Stimulated activated CD8-positive, alpha-beta memory T cell treated with anti-CD3 and anti-CD28 coated beads, Interleukin-4, amount 100 ng/mL, for 1 hour (primary cell): Measurements from ENCODE around the gene MRNIP.

Experiments
- DNase-seq, 2 donors: peaks; one replicate each; pipeline ENCODE4 v3.0.0-alpha.2; 2020; ENCODE audit warnings: low read depth in 2 of 2, low spot score in 1 of 2

Gene MRNIP

DNA sequence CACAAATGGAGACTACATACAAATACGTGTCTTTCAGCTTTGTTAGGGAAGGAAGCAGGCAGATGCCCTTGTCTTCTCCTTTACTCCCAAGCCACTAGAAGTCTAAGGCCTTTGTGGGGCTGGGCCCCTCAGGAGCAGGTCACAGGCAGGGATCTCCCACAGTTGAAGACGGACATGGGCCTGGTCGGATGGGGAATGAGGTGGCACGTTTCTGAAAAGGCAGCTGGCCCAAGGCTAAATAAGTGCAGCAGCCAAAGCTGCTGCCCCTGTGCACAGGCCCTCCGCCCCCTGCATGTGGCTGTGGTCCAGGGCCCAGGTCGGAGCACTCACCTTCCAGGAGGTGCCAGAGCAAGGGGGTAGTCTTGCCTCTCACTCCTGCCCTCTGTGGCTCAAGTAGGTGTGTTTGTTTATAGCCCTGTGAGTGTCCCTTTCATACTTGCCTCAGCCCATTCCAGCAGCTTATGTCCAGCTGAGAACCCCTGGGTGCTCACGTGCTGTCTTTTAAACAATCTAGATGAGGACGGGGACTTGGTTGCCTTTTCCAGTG lies 36.1 kb downstream of the MRNIP start:
- no peak for DNase-seq

DNA sequence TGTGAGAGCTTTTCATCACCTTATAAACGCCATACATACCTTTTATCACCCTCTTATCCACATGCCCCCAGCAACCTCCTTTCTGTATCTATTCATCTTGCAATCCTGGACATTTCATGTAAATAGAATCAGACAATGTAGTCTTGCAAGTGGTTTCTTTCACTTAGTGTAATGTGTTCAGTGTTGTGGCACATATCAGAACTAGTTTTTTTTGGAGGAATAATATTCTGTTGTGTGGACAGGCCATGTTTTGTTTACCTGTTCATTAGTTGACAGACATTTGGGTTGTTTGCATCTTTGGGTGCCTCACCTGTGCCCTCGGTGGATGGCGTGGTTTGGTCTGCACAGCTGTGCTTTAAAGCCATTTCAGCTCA lies 36.6 kb downstream of the MRNIP start:
- no peak for DNase-seq

DNA sequence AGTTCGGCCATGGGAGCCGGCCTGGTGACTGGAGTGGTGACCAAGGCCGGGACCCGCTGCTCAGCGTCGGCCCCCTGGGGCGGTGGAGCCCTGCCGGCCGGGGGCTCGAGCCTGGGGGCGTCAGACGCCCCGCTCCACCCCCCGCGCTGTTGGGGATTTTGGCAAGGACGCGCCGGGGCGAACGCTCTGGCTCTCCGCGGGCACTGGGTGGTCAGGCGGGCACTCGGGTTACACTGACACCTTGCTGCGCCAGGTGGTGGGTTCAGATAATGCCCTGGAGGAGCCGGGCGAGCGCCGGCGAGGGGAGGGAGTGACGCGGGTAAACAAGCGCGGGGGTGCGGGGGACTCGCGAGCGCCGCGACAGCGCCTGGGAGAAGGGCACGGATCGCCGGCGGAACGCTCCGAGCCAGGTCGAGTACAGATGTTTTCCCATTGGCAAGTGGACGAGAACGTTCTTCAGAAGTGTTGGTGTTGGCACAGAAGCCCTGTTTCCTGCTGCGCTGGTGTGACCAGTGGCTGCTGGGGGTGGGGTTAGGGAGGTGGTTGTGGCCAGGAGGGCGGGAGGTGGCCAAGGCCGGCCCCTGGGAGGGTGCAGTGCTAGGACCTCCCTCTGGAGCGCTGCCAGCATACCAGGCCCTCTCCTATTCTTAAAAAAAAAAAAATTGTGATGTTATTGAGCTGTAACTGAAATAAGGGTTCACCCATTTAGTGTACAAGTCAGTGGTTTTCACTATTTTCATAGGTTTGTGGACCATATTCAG lies 37.1 kb downstream of the MRNIP start:
- peak; percentile 69 to 72 for DNase-seq

DNA sequence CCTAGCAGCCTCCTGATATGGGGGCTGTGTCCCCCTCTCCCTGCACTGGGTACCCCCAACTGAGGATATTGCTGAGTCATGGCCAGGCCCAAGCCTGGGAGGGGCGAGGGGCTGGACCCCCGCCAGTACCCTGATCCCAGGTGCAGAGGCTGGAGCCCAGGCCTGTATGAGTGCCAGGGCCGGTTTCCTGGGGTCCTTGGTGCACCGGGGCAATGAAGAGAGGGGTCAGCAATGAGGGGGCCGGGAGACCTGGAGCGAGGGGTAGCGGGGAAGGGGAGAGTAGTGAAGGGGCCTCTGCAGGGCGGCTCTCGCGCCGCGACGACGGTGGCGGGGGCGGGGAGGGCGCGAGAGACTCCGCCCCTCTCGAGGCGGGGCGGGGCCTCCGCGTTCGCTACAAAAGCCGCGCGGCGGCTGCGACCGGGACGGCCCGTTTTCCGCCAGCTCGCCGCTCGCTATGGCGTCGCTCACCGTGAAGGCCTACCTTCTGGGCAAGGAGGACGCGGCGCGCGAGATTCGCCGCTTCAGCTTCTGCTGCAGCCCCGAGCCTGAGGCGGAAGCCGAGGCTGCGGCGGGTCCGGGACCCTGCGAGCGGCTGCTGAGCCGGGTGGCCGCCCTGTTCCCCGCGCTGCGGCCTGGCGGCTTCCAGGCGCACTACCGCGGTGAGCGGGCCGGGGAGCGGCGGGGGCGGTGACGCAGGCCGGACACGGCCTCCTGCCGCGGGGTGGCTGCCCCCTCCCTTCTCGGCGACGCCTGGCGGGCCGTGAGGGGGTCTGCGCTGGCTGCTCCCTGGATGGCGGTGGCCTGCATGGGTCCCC lies 37.9 kb downstream of the MRNIP start, which contains the start of gene SQSTM1:
Gene SQSTM1 (plus strand): TSS at position 423 of the 815 bp plus-strand sequence. CDS start 32 bp downstream, at position 455.
- DNase-seq, result peak; percentile 67 to 68

DNA sequence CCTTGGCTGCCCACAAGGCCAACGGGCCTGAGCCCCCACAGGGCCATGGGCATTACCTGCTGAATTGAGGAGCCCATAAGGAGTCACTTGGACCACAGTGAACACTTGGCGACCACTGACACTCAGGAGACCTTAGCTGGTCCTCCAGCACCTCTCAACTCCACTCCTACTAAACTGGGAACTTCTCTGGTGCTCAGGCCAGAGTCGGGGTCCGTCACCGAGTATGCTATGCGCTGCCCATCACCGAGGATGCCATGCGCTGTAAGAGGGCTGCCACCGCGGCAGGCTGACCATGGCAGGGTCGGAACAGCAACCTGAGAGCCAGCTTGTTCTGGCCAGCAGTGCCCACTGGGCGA lies 38.5 kb downstream of the MRNIP start:
- DNase-seq, result no peak

DNA sequence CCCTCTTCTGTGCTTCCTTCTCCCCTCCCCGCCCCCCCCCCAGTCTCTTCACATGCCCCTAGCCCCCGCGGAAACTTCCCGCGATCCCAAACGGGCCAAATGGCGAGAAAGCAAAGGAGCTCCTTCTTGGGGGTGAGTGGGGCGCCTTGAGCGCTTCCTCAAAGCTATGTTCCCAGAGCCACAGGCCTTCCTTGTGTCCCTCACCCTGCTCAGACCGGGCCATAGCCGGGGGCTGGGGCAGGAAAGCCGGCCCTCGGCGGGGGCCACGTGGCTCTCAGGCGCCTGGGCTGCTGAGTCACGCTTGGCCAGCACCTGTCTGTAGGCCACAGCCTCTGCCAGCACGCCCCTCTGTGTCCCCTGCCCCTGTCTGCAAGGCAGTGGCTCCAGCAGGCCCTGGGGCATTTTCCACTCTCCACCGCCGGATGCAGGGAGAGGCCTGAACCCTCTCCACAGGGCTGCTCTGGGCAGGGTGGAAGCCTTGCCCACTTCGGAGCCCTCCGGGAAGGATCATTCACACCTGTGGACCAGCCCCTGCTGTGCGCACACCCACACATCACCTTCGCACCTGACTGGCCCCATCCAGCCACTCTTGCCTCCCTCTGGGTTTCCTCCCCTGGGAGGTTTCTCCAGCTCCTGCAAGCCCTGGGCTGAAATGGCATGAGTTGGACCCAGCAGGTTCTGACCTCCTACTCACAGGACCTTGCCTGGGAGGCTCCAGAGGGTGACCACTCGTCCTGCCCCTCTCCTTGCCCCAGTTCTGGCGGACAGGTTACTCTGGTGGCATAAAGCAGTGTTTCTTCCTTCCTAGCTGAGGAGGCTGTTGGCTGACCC lies 39.1 kb downstream of the MRNIP start:
- no peak for DNase-seq

DNA sequence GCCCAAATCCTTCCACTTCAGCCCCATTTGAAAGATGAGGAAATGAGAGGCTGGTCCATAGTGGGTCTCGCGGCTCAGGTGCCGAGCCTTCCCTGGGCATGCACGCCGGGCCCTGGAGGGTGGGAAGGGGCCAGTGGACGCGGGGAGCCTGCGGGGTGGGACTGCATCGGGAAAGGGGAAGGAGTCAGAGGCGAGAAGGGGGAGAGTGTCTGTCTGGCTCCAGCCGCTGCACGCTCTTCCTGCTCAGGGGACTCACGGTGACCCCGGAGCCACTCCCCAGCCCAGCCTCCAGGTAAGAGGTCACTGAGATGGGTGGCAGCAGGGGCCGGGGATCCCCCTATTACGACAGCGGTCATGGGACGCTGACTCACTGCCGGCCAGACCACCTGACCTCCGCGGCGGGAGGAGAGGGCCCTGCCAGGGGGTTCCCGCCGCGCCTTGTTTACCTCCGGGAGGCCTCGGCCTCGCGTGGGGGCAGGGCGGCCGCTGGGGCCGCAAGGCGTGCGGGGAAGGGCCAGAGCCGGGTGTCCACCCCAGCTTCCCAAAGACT lies 39.8 kb downstream of the MRNIP start:
- peak; percentile 75 to 80 for DNase-seq

DNA sequence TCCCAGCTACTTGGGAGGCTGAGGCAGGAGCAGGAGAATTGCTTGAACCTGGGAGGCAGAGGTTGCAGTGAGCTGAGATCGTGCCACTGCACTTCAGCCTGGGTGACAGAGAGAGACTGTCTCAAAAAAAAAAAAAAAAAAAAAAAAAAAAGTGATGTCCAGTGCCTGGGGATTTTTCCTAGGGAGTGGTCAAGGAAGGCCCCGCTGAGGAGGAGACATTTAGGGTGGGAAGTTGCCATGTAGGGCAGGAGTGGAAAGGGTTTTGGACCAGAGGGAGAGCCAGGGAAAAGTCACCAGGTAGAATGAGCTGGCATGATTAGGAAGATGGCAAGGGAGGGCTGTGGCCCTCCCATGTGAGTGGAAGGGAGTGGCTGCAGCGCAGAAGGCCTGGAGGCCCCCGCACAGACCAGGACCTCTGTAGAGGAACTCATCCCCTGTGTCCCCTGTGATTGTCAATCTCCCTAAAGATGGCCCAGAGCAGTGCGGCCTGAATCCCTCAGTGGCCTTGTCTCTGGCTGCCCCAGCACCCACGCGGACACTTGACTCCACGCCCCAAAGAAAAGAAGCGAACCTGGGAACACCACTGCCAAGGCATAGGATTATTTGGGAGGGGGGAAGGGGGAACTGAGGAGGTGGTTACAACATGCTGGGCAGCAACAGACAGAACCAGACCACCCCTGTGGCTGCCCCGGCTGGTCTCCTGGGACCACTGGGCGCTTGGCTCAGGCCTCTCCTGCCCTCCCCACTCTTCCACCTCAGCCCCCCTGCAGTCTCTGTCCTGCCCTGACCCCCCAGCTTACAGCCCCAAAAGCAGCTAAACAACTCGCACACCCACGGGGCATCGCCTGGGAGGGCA lies 40.5 kb downstream of the MRNIP start:
- DNase-seq, result no peak

DNA sequence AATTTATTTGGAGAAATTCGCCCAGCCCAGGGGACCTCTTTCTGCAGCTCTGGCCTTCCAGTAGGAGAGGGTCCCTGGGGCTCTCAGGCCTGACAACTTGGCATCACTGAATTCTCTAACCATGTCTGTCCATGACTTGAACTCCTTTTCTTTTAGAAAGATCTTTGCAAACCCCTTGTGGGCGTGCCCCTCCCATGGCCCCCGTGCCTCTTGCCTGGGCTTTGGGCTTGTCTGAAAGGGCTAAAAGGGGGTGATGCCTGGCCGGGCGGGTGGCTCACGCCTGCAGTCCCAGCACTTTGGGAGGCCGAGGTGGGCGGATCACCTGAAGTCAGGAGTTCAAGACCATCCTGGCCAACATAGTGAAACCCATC lies 41.2 kb downstream of the MRNIP start:
- DNase-seq, result no peak

DNA sequence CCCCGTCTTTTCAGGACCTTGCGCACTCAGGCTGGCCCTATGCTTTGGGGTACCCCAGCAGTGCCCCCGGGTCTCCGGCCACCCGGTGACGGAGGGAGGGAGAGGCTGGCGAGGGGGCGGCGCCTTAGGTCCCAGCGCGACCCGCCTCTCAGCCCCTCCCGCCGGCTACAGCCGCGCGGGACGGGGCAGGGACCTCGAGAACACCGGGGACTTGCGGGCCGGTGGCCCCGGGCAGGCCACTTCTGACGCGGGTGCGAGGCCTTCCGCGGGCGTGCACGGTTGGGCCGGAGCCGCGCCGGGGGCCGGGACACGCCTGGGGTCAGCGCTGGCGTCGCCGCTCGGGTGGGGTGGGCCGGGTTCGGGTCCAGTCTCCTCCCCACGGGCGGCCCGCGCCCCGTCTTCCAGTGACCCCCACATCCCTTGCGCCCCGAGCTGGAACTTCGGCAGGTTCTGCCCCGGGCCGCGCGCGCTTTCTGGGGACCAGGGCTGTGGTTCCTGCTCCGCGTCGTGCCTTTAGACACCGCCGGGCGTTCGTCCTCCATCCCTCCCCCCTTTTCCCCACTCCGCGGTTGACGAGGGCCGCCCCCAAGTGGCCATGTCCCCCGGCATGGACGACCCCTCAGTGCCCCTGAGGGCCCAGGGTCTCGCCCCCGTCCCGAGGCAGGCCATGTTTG lies 41.7 kb downstream of the MRNIP start:
- DNase-seq, result no peak

DNA sequence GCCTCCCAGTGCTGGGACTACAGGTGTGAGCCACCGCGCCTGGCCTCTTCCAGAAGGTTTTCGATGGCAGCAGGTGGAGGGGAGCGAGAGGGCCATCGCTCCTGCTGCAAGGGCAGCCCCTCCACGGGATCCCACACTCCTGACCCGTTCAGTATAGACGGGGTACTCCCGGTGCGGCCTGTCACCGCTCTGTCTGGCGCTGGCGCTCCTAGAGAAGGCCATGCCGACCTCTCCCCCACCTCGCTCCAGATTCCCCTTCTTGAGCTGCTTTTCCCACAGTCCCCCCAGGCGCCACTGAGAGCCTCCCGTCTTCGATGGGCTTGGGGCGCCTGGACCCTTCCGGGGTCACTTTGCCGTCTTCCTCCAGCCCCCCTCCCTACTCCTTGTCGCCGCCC lies 42.2 kb downstream of the MRNIP start:
- DNase-seq, result no peak

DNA sequence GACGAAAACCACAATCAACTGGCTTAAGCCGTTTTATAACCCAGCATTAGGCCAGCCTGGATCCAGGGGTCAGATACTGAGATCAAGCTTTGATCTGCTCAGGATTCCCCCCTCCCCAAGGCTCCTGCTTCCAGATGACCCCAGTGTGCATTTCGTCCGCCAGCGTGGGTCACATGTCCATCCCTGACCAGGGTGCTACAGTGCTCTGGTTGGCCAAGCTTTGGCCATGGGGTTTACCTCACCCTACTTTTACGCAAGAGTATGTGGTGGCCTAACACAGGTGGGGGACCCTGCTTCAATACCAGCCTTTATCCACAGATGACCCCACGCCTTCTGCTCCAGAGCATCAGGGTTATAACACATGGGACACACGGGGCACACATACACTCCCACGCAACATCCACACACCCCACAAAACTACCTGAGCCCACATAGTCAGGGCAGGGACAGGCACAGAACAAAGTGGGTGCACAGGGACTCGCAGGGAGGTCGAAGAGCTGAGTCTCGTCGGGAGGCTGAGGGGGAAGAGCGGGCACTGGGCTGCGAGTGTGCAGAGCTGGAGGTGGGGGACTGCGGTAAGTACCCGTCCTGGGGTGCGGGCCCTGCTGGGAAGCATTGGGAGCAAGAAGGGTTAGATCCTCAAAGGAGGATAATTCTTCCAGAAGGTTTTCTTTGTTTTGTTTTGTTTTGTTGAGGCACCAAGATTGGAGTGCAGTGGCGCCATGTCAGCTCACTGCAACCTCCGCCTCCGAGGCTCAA lies 42.9 kb downstream of the MRNIP start:
- no peak for DNase-seq

DNA sequence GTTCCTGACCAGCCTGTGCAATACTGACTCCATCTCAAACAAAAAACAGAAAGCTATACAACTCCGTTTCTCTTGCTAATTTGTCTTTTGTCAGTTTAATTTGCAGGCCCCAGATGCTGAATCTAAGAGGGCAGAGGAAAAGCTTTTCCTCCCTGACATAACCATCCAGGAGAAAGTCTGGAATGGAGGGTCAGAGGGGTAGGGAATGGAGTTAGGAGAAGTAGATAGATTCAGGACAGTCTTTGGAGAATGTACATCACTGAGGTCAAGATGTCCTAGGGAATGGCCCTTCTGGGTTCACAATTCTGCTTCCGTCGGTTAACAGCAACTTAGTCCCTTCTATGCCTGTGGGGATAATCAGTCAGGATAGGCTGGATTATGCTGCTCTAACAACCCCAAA lies 44.5 kb downstream of the MRNIP start:
- no peak for DNase-seq

DNA sequence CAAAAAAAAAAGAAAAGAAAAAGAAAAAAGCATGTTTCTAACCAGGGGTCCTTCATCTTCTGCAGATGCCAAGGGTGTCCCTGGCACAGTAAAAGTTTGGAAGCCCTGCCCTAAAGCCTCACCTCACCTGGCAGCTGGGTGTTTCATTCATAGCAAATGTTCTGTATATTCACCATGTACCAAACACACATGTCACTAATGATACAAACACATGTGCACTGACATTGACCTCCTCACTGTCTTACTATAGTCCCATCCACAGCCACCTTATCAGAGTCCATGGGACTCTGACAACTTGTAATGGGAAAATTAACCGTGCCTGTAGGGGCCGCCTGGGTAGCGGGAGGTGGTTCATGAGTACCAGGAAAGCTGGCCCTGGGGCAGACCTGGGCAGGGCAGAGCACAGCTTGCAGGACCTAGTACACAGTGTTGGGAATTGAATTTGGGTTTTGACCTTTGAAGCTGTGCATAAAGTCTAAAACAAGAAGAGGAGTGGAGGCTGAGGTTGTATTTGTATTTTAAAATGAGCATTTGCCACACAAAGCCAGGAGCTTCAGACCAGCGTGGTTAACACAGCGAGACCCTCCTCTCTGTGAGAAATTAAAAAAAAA lies 45.5 kb downstream of the MRNIP start:
- no peak for DNase-seq

DNA sequence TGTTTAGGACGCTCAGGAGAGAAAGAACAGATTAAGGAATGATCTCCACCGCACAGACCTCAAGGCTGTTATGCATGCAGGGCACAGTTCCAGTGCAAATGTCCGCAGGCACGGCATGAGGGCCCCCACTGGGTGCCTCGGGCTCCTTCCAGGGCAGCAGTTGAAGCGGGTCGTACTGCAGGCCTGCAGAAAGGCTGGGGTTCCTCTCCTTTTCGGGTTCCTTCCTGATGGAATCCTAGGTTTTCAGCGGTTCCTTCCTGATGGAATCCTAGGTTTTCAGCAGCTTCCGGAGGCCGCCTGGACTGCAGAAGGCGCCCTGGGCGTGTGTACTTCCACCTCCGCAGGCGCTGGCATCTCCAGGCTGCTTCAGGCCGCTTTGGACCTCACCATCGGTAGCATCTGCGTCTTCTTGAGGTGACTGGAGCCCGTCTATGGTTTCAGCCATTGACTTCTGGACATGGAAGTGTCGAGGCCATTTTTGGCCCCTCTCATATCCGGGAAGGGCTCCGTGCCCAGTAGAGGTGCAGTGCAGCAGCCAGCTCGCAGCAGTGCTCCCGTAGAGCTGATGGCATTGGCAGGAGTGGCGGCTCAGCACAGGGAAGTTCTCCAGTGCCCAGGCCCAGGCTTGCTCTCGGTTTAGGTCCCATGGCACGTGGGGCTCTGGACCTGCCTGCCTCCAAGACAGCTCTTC lies 46.3 kb downstream of the MRNIP start:
- DNase-seq, result no peak

DNA sequence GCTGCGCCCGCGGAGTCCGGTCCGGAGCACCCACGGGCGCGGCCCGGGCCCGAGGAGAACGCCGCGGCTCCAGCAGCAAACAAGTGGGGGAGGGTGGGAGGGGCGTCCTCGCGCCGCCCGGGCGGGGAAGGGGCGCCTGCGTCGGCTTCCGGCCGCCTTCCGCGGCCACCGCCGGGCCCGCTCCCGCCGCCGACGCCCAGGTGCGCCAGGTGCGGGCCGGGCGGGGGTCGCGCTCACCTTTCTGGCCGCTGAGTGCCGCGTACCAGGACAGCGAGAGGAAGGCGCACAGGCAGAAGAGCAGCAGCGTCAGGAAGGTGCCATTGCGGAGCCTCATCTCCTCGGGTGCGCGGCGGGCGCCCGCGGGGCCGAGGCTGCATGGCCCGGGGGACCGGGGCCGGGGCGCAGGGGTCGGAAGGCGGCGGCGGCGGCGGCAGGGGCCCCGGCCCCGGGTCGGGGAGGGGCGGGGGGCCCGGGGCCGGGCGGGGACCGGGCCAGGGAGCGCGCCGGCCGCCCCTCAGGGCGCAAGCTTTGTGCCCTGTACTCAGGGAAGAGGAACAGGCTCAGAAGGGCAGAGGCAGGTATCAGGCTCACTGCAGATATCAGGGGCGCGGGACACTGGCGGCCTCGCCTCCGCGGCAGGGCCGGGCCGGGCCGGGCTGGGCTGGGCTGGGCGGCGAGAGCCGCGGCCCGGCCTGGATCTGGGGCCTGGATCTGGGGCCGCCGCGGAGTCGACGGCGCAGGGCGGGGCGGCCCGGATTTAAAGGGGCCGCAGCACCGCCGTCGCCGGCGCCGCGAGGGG lies 52.2 kb downstream of the MRNIP start, which contains the start of gene MGAT4B:
Gene MGAT4B (minus strand): TSS at position 617 of the 799 bp plus-strand sequence. CDS start 283 bp downstream, at position 334.
- DNase-seq, result no peak
